HG03520 (cell line): ENCODE results near the gene HYPK.
"Not testable (repeated sequence)": the region's sequence is repeated elsewhere in the genome, so short reads cannot be mapped to it uniquely, and the experiment has no call there.

Experiments
- ATAC-seq: cut with Tn5 transposase; IDR thresholded peaks from one replicate; pipeline ENCODE4 v1.9.1; 2021; ENCODE audit warnings: mild to moderate bottlenecking, moderate library complexity; ENCODE audit not compliant: unreplicated experiment

Gene HYPK

DNA sequence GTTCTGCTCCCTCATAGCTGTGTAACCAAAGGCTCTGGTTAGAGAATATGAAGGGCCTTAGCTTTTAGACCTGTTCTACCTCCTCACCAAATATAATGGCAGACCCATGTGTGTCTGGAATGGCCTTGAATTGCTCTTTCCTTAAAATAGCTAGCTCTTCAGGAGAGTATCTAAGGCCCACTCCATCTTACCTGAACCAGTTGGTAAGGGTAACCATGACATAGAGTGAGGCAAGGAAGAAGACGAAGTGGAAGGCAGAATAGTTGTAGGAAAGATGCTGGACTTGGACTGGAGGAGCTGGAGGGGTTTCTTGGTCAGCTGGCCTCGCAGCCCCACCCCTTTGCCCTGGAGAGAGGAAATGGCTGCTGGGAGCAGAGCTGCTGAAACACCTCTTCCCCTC is 5.2 kb upstream of the HYPK start:
- ATAC-seq: no peak

DNA sequence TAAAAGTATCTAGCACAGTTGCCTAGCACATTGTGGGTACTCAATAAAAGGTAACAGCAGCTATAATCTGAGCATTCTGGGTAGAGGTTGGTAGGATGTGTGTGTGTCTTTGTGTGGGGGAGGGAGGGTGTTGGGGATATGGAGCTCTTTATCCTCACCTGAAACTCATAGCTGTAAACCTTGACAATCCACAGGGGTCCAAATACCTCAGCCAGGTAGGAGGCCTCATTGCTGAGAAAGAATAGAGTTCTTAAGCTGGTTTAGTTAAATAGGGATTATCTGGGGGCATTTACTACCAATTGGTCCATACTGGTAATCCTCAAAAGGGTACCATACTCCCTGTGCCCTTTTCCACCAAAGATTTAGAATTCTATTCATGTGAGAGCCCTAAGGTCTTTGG is 4.4 kb upstream of the HYPK start:
- no peak for ATAC-seq

GRCh38 chr15:43796566-43796965 is 3.8 kb upstream of the HYPK start:
- no peak for ATAC-seq

DNA sequence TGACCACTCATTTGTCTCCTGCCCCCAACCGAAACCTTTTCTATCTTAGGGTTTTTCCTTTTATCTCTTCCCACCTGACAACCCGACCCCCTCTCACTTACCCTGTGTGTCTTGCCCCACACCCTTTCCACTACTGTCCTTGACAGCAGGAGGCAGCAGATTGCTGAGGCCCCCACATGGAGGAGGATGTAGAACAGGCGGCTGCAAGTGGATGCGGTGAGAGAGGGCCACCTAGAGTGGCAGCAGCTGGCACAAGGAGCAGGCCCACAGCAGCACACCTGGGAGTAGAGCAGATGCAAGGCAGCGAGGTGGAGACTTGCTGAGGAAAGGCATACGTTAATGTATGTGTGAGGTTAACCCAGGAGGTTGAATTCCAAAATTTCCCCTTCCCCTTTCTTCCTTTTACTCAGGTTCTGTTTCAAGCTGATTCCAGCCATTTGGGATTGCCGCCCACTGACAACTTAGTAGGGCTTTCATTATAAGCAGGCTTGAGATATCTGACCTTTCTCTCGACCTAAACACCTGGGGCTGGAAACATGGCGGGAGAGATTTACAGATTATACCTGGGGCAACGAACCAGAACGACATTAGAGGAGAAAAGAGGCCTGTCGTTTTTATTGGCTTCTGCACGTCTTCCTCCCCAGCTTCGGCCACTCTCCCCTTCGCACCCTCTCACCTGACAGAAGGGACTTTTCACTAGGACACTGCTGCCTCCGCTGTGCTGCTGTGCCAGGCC is 1.0 kb upstream of the HYPK start:
- ATAC-seq: no peak

- ATAC-seq: no peak
Observed at GRCh38 chr15:43799945-43800285, 484 bp upstream of the HYPK start, which contains the start of gene SERINC4. Gene SERINC4, minus strand, starts transcription at chr15:43800220. Its CDS starts 234 bp downstream, at chr15:43799986.

- ATAC-seq: not testable (repeated sequence)
Observed at GRCh38 chr15:43802676-43803075, 2.3 kb downstream of the HYPK start.

- ATAC-seq: no peak
Observed at GRCh38 chr15:43808435-43808950, 8.1 kb downstream of the HYPK start.

- ATAC-seq: peak; percentile 60
Observed at GRCh38 chr15:43808960-43809678, 8.7 kb downstream of the HYPK start.

DNA sequence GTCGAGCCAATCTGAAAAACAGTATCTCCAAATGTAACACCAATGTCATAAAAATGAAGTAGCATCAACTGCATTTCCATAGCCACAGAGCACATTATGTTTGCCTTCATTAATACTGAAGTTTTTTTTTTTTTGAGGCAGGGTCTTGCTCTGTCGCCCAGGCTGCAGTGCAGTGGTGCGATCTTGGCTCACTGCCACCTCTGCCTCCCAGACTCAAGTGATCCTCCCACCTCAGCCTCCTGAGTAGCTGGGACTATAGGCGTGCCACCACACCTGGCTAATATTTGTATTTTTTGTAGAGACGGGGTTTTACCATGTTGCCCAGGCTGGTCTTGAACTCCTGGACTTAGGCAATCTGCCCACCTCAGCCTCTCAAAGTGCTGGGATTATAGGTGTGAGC is 14.7 kb downstream of the HYPK start:
- not testable (repeated sequence) for ATAC-seq

DNA sequence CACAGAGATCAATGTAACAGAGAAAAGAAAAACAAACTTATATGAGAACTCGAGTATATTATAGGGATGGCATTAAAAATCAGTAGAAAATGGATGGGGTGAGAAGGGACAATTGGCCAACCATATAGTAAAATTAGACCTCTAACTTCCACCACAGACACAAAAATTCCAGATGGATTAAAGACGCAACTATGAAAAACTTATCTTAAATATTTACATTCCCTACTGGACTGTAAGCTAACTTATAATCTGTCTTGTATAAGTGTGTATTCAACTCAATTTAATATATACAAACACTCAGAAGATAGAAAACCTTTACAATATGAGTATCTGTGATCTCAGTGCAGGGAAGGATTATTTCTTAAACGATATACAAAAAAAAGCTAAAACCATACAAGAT is 21.1 kb downstream of the HYPK start:
- no peak for ATAC-seq

DNA sequence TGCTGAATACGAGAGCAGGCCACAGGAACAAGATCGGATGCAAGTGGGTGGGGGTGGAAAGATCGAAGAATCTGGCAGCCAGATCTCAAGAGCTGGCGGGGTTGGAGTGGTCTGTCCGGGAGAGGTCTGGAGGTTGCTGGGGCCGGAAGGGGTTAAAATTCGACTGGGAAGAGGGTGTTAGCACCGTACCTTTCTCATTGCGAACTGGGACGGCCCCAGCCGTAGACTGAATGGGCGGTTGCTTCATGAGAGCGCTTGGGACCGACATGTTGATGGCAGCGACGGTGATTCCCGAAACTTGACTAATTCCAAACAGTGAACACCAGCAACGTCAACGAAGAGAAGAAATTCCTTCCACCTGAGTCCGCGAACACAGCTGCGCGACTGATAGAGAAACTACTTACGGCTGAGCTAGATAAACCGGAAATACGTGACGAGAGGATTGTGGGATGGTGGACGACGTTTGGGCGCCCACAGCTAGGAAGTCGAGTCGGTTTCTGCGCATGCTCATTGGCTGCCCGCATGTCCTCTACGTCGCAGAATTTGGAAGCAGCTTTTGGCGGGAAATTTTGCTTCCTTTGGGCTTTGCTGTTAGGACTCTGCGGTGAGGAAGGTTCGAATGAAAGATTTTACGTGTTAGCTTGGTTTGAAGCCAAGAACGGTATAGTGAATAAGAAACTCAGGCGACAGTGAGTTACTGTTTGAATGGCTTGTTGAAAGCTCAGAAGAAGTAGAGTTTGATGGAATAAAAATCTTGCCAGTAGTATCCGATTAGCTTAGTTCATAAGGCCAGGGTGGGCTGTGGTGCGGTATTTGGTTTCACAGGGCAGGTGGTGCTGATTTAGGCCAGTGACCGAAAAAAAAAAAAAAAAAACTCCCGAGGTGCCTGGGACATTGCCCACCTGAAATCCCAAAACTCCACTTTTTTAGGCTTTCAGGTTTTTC is 24.2 kb downstream of the HYPK start, which contains the start of gene MFAP1:
Gene MFAP1, minus strand, starts transcription at position 389 of the 945 bp plus-strand sequence. Its CDS starts 121 bp downstream, at position 268.
- ATAC-seq: peak; percentile 64

- ATAC-seq: not testable (repeated sequence)
Observed at GRCh38 chr15:43825305-43825704, 24.9 kb downstream of the HYPK start.

GRCh38 chr15:43826029-43826507 is 25.7 kb downstream of the HYPK start:
- no peak for ATAC-seq

DNA sequence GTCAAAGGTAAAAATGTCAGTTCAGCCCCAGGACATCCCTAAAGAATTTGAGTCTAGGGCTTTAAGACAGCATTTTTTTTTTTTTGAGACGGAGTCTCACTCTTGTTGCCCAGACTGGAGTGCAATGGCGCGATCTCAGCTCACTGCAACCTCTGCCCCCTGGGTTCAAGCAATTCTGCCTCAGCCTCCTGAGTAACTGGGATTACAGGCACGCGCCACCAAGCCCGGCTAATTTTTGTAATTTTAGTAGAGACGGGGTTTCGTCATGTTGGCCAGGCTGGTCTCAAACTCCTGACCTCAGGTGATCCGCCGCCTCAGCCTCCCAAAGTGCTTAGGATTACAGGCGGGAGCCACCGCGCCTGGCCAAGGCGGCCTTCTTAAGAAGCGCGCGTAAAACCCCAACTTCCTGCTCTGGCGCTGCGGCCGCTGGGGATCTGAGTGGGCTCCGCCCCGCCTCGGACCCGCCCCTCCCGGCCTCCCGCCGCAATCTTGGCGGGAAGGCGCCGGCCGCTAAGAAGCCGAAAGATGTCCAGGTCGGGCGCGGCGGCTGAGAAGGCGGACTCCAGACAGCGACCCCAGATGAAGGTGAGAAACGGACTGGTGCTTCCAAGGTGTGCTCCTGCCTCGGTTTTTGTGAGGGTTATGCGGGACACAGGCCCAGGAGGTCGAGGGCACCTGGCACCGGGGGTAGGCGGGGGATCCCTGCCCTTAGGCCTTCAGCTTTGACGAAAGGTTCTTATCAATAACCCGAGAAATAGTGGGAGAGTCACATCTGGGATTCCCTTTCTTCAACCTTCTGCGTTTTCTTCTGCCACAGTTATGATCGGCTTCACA is 26.3 kb downstream of the HYPK start, which contains the start of gene WDR76:
Gene WDR76, plus strand, starts transcription at position 495 of the 834 bp plus-strand sequence. Its CDS starts 31 bp downstream, at position 526.
- peak; percentile 45 for ATAC-seq

DNA sequence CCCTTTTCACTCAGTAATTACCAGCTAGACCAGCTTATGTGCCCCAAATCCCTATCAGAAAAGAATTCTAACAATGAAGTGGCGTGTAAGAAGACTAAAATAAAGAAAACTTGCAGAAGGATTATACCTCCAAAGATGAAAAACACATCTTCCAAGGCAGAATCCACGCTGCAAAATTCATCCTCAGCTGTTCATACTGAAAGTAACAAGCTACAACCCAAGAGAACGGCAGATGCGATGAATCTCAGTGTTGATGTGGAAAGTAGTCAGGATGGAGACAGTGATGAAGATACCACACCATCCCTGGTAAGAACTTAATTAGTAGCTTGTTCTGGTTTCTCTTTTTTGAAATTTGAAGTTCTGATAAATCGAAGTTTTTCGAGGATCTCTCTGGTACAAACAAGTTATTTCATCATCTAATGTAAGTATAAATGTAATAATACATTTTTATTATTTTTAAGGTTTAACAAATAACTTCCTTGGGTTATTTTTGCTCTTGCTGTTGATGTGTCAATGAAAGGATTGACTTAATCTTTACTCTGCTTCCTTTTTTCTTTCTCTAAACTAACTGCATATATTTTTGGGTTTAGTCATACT is 27.8 kb downstream of the HYPK start:
- no peak for ATAC-seq

GRCh38 chr15:43829951-43830540 is 29.6 kb downstream of the HYPK start:
- ATAC-seq: not testable (repeated sequence)

DNA sequence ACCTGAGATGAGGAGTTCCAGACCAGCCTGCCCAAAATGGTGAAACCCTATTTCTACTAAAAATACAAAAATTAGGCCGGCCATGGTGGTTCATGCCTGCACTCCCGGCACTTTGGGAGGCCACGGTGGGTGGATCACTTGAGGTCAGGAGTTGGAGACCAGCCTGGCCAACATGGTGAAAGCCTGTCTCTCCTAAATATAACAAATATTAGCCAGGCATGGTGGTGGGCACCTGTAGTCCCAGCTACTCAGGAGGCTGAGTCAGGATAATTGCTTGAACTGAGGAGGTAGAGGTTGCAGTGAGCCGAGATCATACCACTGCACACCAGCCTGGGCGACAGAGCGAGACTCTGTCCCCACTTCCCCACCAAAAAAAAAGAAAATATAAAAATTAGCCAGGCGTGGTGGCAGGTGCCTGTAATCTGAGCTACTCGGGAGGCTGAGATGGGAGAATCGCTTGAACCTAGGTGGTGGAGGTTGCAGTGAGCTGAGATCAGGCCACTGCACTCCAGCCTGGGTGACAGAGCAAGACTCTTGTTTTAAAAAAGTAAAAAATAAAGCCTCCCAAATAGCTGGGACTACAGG is 30.4 kb downstream of the HYPK start:
- not testable (repeated sequence) for ATAC-seq

DNA sequence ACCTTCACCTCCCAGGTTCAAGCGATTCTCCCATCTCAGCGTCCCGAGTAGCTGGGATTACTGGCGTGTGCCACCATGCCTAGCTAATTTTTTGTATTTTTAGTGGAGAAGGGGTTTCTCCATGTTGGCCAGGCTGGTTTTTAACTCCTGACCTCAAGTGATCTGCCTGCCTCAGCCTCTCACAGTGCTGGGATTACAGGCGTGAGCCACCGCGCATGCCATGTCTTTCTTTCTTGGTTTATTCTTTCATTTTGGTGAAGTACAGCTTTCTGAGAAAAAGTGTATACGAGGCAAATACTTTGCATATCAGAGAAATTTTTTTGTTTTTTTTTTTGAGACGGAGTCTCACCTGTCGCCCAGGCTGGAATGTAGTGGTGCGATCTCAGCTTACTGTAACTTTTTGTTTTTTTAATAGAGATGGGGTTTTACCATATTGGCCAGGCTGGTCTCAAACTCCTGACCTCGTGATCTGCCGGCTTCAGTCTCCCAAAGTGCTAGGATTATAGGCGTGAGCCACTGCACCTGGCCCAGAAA is 31.2 kb downstream of the HYPK start:
- ATAC-seq: not testable (repeated sequence)
